IPS DF 4.7 (cell line): ENCODE data around the gene HS3ST2.

ENCODE experiments used
- DNase-seq: peaks from one replicate; pipeline ENCODE4 v3.0.0-alpha.2; 2013; ENCODE audit warnings: low spot score; ENCODE audit errors: extremely low read depth

HS3ST2 gene

DNA sequence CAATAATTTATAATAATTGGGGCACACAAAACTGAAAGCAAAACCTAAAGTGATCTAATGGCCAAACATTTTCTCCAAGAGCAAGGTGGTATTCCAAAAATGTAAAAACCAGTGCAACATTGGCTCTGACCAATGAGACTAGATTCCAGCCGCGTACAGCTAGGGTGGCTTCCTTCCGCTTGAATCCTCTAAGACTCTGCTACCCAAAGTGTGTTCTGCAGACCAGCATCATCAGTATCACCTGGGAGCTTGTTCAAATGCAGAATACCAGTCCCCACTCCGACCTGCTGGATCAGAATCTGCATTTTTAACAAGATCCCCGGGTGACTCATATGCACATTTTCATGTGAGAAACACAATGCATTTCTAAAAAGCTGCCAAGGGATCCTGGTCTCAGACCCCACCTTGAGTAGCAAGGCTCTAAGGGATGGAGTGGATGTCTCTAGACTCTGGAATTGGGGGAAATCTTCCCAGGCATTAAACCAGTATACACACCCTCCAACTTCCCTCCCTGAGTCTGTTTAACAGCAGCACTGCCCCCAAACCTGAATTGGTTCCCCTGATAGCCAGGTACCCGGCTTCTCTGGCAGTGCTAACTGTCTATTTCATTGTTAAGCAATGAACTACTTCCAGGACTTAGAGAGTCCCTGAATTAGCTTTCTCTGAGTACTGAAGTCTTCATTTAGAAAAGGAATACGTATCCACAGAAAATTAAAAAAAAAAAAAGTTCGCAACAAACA lies 118.2 kb downstream of the HS3ST2 start:
- DNase-seq, result no peak

- no peak for DNase-seq
Observed at GRCh38 chr16:22933173-22933572, 119.2 kb downstream of the HS3ST2 start.

- DNase-seq, result no peak
Observed at GRCh38 chr16:22934786-22935185, 120.8 kb downstream of the HS3ST2 start.

DNA sequence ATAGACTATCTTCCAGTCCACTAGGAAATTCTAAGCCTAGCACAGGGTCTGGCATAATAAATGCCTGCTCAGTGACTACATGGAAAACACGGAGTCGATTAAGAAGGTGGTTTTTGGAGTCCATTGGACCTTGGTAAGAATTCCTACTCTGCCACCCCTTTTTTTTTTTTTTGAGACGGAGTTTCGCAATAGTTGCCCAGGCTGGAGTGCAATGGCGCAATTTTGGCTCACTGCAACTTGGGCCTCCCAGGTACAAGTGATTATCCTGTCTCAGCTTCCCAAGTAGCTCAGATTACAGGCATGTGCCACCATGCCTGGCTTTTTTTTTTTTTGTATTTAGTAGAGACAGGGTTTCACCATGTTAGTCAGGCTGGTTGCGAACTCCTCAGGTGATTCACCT lies 123.2 kb downstream of the HS3ST2 start:
- no peak for DNase-seq

DNA sequence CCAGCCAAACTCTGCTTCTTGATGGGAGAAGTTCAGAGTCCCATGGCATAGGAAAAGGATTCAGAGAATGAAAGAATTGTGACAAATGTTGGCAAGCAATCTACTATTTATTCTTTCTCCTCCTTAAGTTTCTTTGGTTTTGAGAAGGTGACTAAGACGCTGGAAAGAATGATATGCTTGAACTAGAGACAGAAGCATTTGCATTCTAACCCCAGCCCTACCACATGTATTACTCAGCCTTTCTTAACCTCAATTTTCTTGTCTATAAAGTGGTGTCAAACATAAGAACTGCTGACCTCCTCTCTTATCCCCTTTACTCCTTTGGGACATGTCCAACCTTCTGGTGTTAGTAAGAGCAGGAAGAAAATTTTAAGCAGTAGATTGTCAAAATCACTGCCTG lies 124.7 kb downstream of the HS3ST2 start:
- no peak for DNase-seq

- peak; percentile 68 for DNase-seq
Observed at GRCh38 chr16:22939744-22940363, 125.9 kb downstream of the HS3ST2 start.

- DNase-seq, result no peak
Observed at GRCh38 chr16:22941970-22942501, 128.1 kb downstream of the HS3ST2 start.

GRCh38 chr16:22942811-22943210 lies 128.8 kb downstream of the HS3ST2 start:
- no peak for DNase-seq

GRCh38 chr16:22945361-22945760 lies 131.4 kb downstream of the HS3ST2 start:
- no peak for DNase-seq

GRCh38 chr16:22946433-22946832 lies 132.5 kb downstream of the HS3ST2 start:
- DNase-seq, result no peak

- DNase-seq, result no peak
Observed at GRCh38 chr16:22948058-22948602, 134.2 kb downstream of the HS3ST2 start.

- DNase-seq, result peak; percentile 84
Observed at GRCh38 chr16:22948603-22949368, 134.8 kb downstream of the HS3ST2 start.

DNA sequence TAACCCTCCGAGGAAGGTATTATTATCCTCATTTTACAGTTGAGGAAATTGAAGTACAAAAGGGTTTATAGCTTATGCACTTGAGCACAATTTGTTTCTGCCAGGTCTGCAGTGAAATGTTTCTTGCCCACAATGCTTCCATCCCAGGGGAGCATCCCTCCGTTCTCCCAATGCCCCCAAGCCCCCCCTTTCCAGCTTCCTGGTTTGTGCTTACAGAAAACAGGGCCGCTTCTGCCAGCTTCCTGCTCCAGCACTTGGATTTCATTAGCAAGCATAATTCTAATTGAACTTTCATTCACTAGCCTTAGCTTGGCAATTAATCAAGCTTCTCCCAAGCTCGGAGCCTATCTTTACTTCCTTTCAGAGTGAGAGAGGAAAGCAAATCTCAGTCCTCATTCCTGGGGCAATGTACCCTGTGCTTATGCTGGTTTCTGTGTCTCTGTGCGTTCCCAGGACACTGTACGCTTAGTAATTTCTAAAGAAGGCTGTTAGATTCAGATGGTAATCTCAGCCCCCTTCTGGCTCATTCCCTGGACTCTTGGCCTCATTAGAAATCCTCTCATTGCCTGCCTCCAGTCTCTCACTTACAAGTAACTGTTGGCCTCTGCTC lies 141.6 kb downstream of the HS3ST2 start:
- DNase-seq, result no peak

DNA sequence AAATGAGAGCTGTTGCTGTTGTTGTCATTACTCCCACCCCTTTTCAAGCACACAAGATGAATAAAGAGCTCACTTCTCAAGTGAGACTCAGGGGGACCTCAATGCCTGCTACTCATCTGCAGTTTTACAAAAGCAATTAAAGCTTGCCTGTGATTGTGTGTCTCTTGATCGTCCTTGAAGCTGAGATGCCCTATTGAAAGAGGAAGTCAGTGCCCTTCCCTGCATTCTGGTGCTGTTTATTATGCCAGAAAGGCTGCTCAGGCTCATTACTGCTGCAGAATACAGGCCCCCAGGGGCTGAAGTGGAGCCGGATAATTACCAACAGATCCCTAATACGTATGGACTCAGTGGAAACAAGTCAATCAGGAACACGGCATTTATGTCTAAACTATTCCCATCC lies 147.2 kb downstream of the HS3ST2 start:
- DNase-seq, result no peak

DNA sequence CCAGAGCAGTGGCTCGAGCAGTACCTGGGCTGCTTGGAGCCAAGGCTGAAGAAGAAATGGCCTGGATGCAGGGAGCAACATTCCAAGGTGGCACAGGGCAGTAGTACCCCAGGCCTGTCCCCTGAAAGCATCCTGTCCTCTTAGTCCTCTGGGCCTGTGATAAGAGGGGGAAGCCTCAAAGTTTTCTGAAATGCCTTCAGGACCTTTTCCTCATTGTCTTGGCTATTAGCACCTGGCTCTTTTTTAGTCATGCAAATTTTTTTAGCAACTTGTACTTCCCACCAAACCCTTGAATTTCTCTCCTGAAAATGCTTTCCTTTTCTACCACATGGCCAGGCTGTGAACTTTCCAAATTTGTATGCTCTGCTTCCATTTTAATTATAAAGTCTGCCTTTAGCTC lies 148.9 kb downstream of the HS3ST2 start:
- no peak for DNase-seq
